Smooth muscle cell (in vitro differentiated cells): ENCODE measurements around the gene CEP112. TPM values are rescaled to one million over a fixed set of nuclear protein-coding genes. Genes with fewer than 3 reads are reported as not detected.

ENCODE experiments used
- DNase-seq: peaks from one replicate; lab custom pipeline; 2025; ENCODE audit not compliant: unreplicated experiment; lab: John Stamatoyannopoulos, UW
- H2AFZ ChIP-seq: fragments of 200-600 bp; sonication (generic); 2 replicates; pipeline ENCODE4 v1.6.0; 2016; ENCODE audit warnings: antibody characterized with exemption, low read depth, mild to moderate bottlenecking
- H3F3A ChIP-seq: fragments of 200-600 bp; sonication (generic); 2 replicates; pipeline ENCODE4 v1.6.0; 2017; ENCODE audit warnings: antibody characterized with exemption, low read depth
- H3K27ac ChIP-seq: fragments of 200-600 bp; sonication (generic); 2 replicates; pipeline ENCODE4 v1.5.1; 2016; ENCODE audit warnings: low read depth, mild to moderate bottlenecking
- H3K27me3 ChIP-seq: fragments of 200-600 bp; sonication (generic); 2 replicates; pipeline ENCODE4 v1.6.1; 2016; ENCODE audit warnings: low read depth, mild to moderate bottlenecking
- H3K36me3 ChIP-seq: fragments of 200-600 bp; sonication (generic); 2 replicates; pipeline ENCODE4 v1.5.1; 2016; ENCODE audit warnings: low read depth
- H3K4me1 ChIP-seq: fragments of 200-600 bp; sonication (generic); 2 replicates; pipeline ENCODE4 v1.5.1; 2016; ENCODE audit warnings: low read depth
- H3K4me2 ChIP-seq: fragments of 200-600 bp; sonication (generic); 2 replicates; pipeline ENCODE4 v1.6.0; 2016; ENCODE audit warnings: mild to moderate bottlenecking
- H3K4me3 ChIP-seq: fragments of 200-600 bp; sonication (generic); 2 replicates; pipeline ENCODE4 v1.5.1; 2016; ENCODE audit warnings: mild to moderate bottlenecking
- H3K79me2 ChIP-seq: fragments of 200-600 bp; sonication (generic); 2 replicates; pipeline ENCODE4 v1.6.0; 2016; ENCODE audit warnings: low read depth, mild to moderate bottlenecking
- H3K9ac ChIP-seq: fragments of 200-600 bp; sonication (generic); 2 replicates; pipeline ENCODE4 v1.6.0; 2016; ENCODE audit warnings: low read depth
- H3K9me3 ChIP-seq: fragments of 200-600 bp; sonication (generic); replicated peaks from 2 replicates; pipeline ENCODE4 v1.5.1; 2016; ENCODE audit warnings: low read depth
- H4K20me1 ChIP-seq: fragments of 200-600 bp; sonication (generic); 2 replicates; pipeline ENCODE4 v1.6.0; 2016; ENCODE audit warnings: low read depth
- WGBS: methylation state at CpG from one replicate; pipeline ENCODE4 v1.1.7; 2016; ENCODE audit warnings: low lambda C conversion rate; 5-methylcytosine and 5-hydroxymethylcytosine counted together
- polyA plus RNA-seq: library from polyadenylated mRNA; unstranded; fragments of >200 nt; fragmentation: Nextera tagmentation; extraction: Ambion mirVana; gene quantifications from 2 replicates; pipeline ENCODE4 v1.2.1, GENCODE V29; 2016
- total RNA-seq: library from RNA; depleted of rRNA; stranded (reverse); fragments of >200 nt; gene quantifications from 2 replicates; pipeline ENCODE4 v1.2.3, GENCODE V29; 2014
- TF ChIP-seq, protein P1 (sequence below): fragments of 200-600 bp; sonication (generic); IDR thresholded peaks from 2 replicates; pipeline ENCODE4 v1.5.1; 2017; ENCODE audit warnings: borderline replicate concordance, mild to moderate bottlenecking, antibody characterized with exemption; ENCODE audit not compliant: insufficient read depth, poor library complexity, severe bottlenecking

The CEP112 gene
- total and polyA plus RNA-seq, 2 experiments from 2014 or later, result 8.3 to 9.9 TPM

DNA sequence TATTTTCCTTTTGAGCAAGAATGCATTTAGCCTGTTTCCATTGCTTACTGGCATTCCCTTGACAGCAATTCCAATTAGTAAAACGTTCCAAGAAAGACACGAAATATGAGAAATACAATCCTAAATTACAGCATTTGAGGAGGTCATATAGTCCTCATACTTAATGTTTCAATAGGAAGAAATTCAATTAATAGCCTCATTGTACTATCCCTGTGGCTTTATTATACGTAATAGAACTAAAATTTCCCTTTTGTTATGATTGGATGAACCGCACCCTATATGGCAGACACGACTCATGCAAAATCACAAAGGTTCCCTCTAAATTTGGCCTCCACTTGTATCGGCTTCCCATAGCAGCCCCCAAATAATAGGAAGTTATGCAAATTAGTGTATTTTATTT is 291.7 kb downstream of the CEP112 start:
- Histone ChIP-seq H3K27me3 (no peaks in the 10 kb centered on the region), H2AFZ (no peak overlapping the region), H3K4me1 (no peaks in the 10 kb centered on the region), H3F3A (no peaks in the 10 kb centered on the region), H3K4me3 (no peak overlapping the region), H3K4me2 (no peak overlapping the region), H4K20me1 (no peaks in the 10 kb centered on the region), H3K9ac (no peak overlapping the region), H3K36me3 (no peaks in the 10 kb centered on the region), H3K27ac (no peak overlapping the region), H3K79me2 (no peaks in the 10 kb centered on the region), H3K9me3 (no peaks in the 10 kb centered on the region)
- WGBS, result 95% methylated on average over 6 of the region's 6 CpGs
- DNase-seq, result no peak
- TF ChIP-seq, protein P1, sequence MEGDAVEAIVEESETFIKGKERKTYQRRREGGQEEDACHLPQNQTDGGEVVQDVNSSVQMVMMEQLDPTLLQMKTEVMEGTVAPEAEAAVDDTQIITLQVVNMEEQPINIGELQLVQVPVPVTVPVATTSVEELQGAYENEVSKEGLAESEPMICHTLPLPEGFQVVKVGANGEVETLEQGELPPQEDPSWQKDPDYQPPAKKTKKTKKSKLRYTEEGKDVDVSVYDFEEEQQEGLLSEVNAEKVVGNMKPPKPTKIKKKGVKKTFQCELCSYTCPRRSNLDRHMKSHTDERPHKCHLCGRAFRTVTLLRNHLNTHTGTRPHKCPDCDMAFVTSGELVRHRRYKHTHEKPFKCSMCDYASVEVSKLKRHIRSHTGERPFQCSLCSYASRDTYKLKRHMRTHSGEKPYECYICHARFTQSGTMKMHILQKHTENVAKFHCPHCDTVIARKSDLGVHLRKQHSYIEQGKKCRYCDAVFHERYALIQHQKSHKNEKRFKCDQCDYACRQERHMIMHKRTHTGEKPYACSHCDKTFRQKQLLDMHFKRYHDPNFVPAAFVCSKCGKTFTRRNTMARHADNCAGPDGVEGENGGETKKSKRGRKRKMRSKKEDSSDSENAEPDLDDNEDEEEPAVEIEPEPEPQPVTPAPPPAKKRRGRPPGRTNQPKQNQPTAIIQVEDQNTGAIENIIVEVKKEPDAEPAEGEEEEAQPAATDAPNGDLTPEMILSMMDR, result no peak

DNA sequence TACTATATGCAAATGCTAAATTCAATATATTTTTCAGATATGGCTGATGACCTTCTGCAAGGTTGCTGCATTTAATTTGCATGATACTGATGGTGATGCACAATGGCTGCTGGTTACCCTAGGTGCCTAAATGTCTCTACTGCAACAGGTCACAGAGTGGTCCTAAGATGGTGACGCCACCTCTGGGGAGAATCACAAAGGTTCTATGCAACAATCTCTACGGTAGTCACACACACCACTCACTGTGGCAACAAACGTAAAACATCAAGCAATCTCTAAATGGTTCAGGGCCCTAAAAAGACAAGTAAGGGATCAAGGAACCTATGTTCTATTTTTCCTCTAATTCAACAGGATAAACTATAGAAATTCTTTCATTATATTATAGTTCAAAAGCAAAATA is 293.3 kb downstream of the CEP112 start:
- Histone ChIP-seq H3K27ac (no peak overlapping the region), H4K20me1 (no peaks in the 10 kb centered on the region), H3K27me3 (no peaks in the 10 kb centered on the region), H3K79me2 (no peaks in the 10 kb centered on the region), H3K9ac (no peak overlapping the region), H3K4me3 (no peak overlapping the region), H3K36me3 (no peaks in the 10 kb centered on the region), H3F3A (no peaks in the 10 kb centered on the region), H2AFZ (no peak overlapping the region), H3K9me3 (no peaks in the 10 kb centered on the region), H3K4me2 (no peak overlapping the region), H3K4me1 (no peaks in the 10 kb centered on the region)
- no peak for DNase-seq
- TF ChIP-seq, protein P1, result no peak
- 90% methylated on average over 3 of the region's 3 CpGs for WGBS

DNA sequence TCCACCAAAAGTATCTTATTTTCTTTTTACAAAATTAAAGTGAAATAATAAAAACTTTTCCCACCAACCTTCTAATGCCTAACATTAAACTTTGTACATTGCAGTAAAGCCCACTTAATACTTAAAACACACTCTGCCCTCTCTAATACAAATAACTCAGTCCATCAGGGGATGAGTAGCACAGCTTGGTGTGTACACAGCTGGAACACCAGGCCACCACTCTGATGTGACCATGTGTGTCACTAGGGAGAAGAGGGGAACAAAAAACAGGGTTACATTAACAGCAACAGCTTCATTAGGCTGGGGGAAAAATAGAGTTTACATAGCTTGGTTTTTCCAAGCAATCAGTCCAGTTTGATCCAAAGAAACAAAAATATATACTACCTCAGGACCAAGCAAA is 295.0 kb downstream of the CEP112 start:
- no peak overlapping the region for H3K9ac ChIP-seq
- no peak overlapping the region for H2AFZ ChIP-seq
- H3F3A ChIP-seq, result no peaks in the 10 kb centered on the region
- no peaks in the 10 kb centered on the region for H3K36me3 ChIP-seq
- no peaks in the 10 kb centered on the region for H3K79me2 ChIP-seq
- H3K4me1 ChIP-seq, result no peaks in the 10 kb centered on the region
- no peaks in the 10 kb centered on the region for H4K20me1 ChIP-seq
- no peak overlapping the region for H3K27ac ChIP-seq
- no peaks in the 10 kb centered on the region for H3K9me3 ChIP-seq
- no peak overlapping the region for H3K4me3 ChIP-seq
- H3K27me3 ChIP-seq, result no peaks in the 10 kb centered on the region
- TF ChIP-seq, protein P1, result no peak
- no peak overlapping the region for H3K4me2 ChIP-seq
- DNase-seq, result no peak

DNA sequence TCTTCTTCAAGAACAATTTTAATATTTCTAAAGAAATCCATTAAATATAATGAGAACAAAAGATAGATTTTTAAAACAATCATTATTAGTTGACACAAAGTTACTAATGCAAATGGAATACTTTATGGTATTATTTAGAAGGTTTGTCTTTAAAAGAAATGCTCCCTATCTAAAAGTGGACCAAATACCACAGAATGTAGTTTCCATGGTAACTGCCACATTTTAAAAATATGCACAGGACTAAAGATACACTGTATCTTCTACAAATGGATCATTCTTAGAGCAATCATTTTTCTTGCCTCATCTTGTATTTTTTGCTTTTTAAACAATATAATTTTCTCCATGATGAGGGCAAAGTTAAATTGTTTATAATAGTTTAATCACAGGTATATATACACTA is 296.0 kb downstream of the CEP112 start:
- no peaks in the 10 kb centered on the region for H3K9me3 ChIP-seq
- H3K4me1 ChIP-seq, result no peaks in the 10 kb centered on the region
- H2AFZ ChIP-seq, result no peak overlapping the region
- no peak for DNase-seq
- no peak overlapping the region for H3K9ac ChIP-seq
- H3K4me2 ChIP-seq, result no peak overlapping the region
- no peaks in the 10 kb centered on the region for H3F3A ChIP-seq
- no peak overlapping the region for H3K4me3 ChIP-seq
- no peaks in the 10 kb centered on the region for H3K27me3 ChIP-seq
- H3K27ac ChIP-seq, result no peak overlapping the region
- no peaks in the 10 kb centered on the region for H3K36me3 ChIP-seq
- TF ChIP-seq, protein P1, result no peak
- no peaks in the 10 kb centered on the region for H4K20me1 ChIP-seq
- H3K79me2 ChIP-seq, result no peaks in the 10 kb centered on the region
